Endothelial cell (in vitro differentiated cells): ENCODE data around the gene DCP2. TPM values are rescaled to one million over a fixed set of nuclear protein-coding genes. Genes with fewer than 3 reads are reported as not detected.

ENCODE experiments used
- DNase-seq: peaks from one replicate; pipeline ENCODE4 v3.0.0; 2021; ENCODE audit warnings: low spot score
- H3K27ac Mint-ChIP-seq: one replicate; pipeline ENCODE4 v1.8.0; 2021; ENCODE audit warnings: mixed read lengths, inconsistent platforms; ENCODE audit not compliant: unreplicated experiment
- H3K27me3 Mint-ChIP-seq: one replicate; pipeline ENCODE4 v1.8.0; 2021; ENCODE audit warnings: mild to moderate bottlenecking, moderate library complexity, mixed read lengths, inconsistent platforms; ENCODE audit not compliant: unreplicated experiment
- H3K36me3 Mint-ChIP-seq: one replicate; pipeline ENCODE4 v1.8.0; 2021; ENCODE audit warnings: mild to moderate bottlenecking, low read depth, mixed read lengths, inconsistent platforms; ENCODE audit not compliant: unreplicated experiment
- H3K4me1 Mint-ChIP-seq: one replicate; pipeline ENCODE4 v1.8.0; 2021; ENCODE audit warnings: mild to moderate bottlenecking, mixed read lengths, inconsistent platforms; ENCODE audit not compliant: unreplicated experiment
- H3K4me3 Mint-ChIP-seq: one replicate; pipeline ENCODE4 v1.8.0; 2021; ENCODE audit warnings: mild to moderate bottlenecking, mixed read lengths, inconsistent platforms; ENCODE audit not compliant: unreplicated experiment
- H3K9me3 Mint-ChIP-seq: one replicate; pipeline ENCODE4 v1.8.0; 2021; ENCODE audit warnings: mixed read lengths, inconsistent platforms; ENCODE audit not compliant: unreplicated experiment
- total RNA-seq: library from RNA; stranded (reverse); fragmentation: NEBNext Ultra II Directional; extraction: Animal tissue kit (Norgen Biotek cat#: 25700); gene quantifications from one replicate; pipeline ENCODE4 v1.2.1, GENCODE V29; 2021; ENCODE audit not compliant: unreplicated experiment
- TF ChIP-seq, protein P1 (sequence below): fragments of 200-600 bp; sonication (generic); IDR thresholded peaks from one replicate; pipeline ENCODE4 v1.5.0; 2021; ENCODE audit warnings: antibody characterized with exemption; ENCODE audit not compliant: unreplicated experiment

Gene DCP2
- total RNA-seq, 1 donor from 2014 or later = 75.6 TPM

DNA sequence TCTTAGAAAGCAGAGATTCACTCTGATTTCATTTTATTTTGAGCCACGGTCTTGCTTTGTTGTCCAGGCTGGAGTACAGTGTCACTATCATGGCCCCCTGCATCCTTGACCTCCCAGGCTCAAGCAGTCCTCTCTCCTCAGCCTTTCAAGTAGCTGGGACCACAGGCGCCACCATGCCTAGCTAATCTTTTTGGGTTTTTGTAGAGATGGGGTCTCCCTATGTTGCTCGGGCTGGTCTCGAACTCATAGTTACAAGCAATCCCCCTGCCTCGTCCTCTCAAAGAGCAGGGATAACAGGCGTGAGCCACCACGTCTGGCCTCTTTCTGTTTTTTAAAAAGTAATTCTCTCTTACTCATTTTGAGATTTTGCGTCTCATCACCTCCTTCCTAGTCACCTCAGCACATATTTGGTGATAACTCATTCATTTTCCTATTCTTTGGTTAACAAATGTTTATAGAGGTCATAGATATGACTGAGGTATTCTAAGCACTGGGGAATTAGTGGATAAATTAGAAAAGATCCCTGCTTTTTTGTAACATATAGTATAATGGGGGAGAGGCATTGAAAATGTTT, 10.8 kb upstream of the DCP2 start:
- no peak overlapping the region for H3K4me3 Mint-ChIP-seq
- H3K27ac Mint-ChIP-seq = no peak overlapping the region
- H3K36me3 Mint-ChIP-seq = no peaks in the 10 kb centered on the region
- TF ChIP-seq, protein P1, sequence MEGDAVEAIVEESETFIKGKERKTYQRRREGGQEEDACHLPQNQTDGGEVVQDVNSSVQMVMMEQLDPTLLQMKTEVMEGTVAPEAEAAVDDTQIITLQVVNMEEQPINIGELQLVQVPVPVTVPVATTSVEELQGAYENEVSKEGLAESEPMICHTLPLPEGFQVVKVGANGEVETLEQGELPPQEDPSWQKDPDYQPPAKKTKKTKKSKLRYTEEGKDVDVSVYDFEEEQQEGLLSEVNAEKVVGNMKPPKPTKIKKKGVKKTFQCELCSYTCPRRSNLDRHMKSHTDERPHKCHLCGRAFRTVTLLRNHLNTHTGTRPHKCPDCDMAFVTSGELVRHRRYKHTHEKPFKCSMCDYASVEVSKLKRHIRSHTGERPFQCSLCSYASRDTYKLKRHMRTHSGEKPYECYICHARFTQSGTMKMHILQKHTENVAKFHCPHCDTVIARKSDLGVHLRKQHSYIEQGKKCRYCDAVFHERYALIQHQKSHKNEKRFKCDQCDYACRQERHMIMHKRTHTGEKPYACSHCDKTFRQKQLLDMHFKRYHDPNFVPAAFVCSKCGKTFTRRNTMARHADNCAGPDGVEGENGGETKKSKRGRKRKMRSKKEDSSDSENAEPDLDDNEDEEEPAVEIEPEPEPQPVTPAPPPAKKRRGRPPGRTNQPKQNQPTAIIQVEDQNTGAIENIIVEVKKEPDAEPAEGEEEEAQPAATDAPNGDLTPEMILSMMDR = no peak
- peaks cover 15% of the 10 kb centered on the region for H3K4me1 Mint-ChIP-seq
- H3K27me3 Mint-ChIP-seq = peaks cover 1% of the 10 kb centered on the region
- no peak for DNase-seq
- H3K9me3 Mint-ChIP-seq = no peaks in the 10 kb centered on the region

DNA sequence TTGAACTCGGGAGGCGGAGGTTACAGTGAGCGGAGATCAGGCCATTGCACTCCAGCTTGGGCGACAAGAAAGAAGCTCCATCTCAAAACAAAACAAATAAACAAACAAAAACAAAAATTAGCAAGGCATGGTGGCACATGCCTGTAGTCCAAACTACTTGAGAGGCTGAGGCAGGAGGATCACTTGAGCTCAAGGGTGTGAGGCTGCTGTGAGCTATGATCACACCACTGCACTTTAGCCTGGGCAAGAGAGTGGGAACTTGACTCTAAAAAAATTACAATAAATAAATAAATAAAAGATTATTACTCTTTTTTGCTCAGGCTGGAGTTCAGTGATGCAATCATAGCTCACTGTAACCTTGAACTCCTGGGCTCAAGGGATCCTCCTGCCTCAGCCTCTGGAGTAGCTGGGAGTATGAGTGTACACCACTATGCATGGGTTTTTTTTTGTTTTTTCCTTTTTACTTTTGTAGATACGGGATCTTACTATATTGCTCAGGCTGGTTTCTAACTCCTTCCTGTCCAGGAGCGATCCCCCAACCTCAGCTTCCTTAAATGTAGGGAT, 9.0 kb upstream of the DCP2 start:
- H3K4me3 Mint-ChIP-seq = no peak overlapping the region
- no peak overlapping the region for H3K27ac Mint-ChIP-seq
- DNase-seq = no peak
- no peaks in the 10 kb centered on the region for H3K27me3 Mint-ChIP-seq
- no peaks in the 10 kb centered on the region for H3K9me3 Mint-ChIP-seq
- peaks cover 12% of the 10 kb centered on the region for H3K4me1 Mint-ChIP-seq
- TF ChIP-seq, protein P1 = no peak
- no peaks in the 10 kb centered on the region for H3K36me3 Mint-ChIP-seq

DNA sequence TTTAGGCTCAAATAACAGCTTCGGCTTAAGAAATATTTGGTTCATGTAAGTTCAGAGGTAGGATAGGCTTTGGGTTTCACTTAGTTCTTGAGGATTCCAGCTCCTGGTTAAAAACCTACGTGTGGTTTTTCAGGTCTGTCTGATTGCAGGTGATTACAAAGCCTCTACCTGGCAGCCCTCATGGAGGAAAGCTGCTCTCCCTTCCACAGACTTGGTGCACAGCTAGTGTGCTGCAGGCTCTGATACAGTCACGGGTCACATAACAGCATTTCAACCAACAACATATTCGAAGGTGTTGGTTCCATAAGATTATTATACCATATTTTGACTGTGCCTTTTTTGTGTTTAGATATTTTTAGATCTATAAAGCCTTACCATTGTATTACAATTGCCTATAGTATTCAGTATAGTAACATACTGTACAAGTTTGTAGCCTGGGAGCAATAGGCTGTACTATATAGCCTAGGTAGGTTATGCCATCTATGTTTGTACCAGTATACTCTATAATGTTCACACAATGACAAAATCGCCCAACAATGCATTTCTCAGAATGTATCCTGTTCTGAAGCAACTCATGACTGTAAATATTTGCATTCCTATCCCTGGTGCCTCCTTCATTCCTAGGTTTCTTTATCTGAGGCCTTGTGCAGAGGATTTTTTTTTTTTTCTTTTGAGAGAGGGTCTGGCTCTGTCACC, 8.0 kb upstream of the DCP2 start:
- TF ChIP-seq, protein P1 = no peak
- DNase-seq = no peak
- Mint-ChIP-seq H3K36me3 (no peaks in the 10 kb centered on the region), H3K27me3 (no peaks in the 10 kb centered on the region), H3K9me3 (no peaks in the 10 kb centered on the region), H3K4me1 (peaks cover 6% of the 10 kb centered on the region), H3K27ac (no peak overlapping the region), H3K4me3 (no peak overlapping the region)

DNA sequence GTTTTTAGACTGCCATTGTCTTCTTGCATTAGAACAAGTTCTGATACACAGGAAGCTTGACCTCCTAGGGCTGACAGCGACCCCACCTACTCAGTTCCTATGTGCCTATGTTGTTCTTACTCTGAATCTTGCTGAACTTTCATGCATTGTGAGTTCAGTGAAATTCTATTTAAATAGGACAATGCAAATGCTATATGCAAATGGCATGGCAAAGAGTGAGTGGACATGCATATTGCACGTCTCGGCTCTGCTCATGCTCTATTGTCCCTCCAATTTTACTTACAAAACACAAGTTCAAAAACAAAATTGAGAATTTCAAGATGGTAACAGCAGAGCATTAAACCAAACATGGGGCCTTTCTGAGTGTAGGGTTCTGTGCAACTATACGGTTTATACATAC, 5.3 kb upstream of the DCP2 start:
- no peak for DNase-seq
- Mint-ChIP-seq H3K9me3 (no peaks in the 10 kb centered on the region), H3K36me3 (no peaks in the 10 kb centered on the region), H3K4me3 (no peak overlapping the region), H3K27me3 (peaks cover 3% of the 10 kb centered on the region), H3K4me1 (peaks cover 16% of the 10 kb centered on the region), H3K27ac (no peak overlapping the region)
- TF ChIP-seq, protein P1 = no peak

DNA sequence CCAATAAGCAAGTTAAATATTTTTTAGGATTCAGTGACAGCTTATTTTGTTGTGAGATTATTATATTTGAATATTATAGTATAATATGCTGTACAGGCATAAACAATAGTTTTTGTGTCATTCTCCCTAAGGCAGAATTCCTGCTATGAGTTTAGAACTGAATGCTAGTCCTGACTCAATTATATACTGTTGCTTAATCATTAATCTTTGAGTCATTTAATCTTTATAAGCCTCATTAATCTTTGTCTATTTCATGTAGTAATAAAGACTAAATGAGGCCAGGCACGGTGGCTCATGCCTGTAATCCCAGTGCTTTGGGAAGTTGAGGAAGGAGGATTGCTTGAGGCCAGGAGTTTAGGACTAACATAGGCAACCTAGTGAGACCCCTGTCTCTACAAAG, 3.6 kb upstream of the DCP2 start:
- DNase-seq = no peak
- H3K36me3 Mint-ChIP-seq = no peaks in the 10 kb centered on the region
- no peaks in the 10 kb centered on the region for H3K9me3 Mint-ChIP-seq
- H3K27me3 Mint-ChIP-seq = peaks cover 9% of the 10 kb centered on the region
- peaks cover 20% of the 10 kb centered on the region for H3K4me1 Mint-ChIP-seq
- no peak overlapping the region for H3K4me3 Mint-ChIP-seq
- H3K27ac Mint-ChIP-seq = no peak overlapping the region
- TF ChIP-seq, protein P1 = no peak
